HepG2 (cell line): ENCODE data around the gene SLC22A23. TPM values are rescaled to one million over a fixed set of nuclear protein-coding genes. Genes with fewer than 3 reads are reported as not detected.
A peak's percentile ranks its signal among the peaks of the same experiment; 100 is the strongest.

Source experiments
- CBX1 ChIP-seq: IDR thresholded peaks from one replicate; pipeline ENCODE4 v1.6.1; 2016; ENCODE audit warnings: antibody characterized with exemption, low read depth
- E2F1 ChIP-seq: sonication (generic); formaldehyde crosslinking; IDR thresholded peaks from 2 replicates; pipeline ENCODE4 v1.5.0; 2020; ENCODE audit warnings: missing genetic modification reagents
- FOXK1 ChIP-seq: sonication (generic); formaldehyde crosslinking; IDR thresholded peaks from 2 replicates; pipeline ENCODE4 v1.4.0; 2020; ENCODE audit warnings: low read depth, missing genetic modification reagents, borderline replicate concordance
- HOXD1 ChIP-seq: sonication (generic); formaldehyde crosslinking; IDR thresholded peaks from 2 replicates; pipeline ENCODE4 v1.5.0; 2020; ENCODE audit warnings: missing genetic modification reagents
- IKZF5 ChIP-seq: IDR thresholded peaks from 2 replicates; pipeline ENCODE4 v1.6.1; 2018; ENCODE audit warnings: missing genetic modification reagents, mild to moderate bottlenecking, missing compliant biosample characterization
- MAX ChIP-seq: IDR thresholded peaks from 2 replicates; pipeline ENCODE4 v1.6.1; 2012; ENCODE audit warnings: inconsistent platforms
- NFE2L1 ChIP-seq: sonication (generic); formaldehyde crosslinking; IDR thresholded peaks from 2 replicates; pipeline ENCODE4 v1.4.0; 2020; ENCODE audit warnings: missing genetic modification reagents, mild to moderate bottlenecking, borderline replicate concordance
- SIX4 ChIP-seq: sonication (generic); formaldehyde crosslinking; IDR thresholded peaks from 2 replicates; pipeline ENCODE4 v1.4.0; 2020; ENCODE audit warnings: missing genetic modification reagents
- SRSF1 ChIP-seq: fragments of 200-400 bp; formaldehyde crosslinking; optimal IDR thresholded peaks from 2 replicates; pipeline ENCODE3; 2017; ENCODE audit warnings: mild to moderate bottlenecking, low read depth, low read length, moderate library complexity
- SUZ12 ChIP-seq: fragments of 150-350 bp; IDR thresholded peaks from 2 replicates; pipeline ENCODE4 v1.6.1; 2014; ENCODE audit warnings: low read depth, low read length
- TBX3 ChIP-seq: fragments of 450-650 bp; IDR thresholded peaks from 2 replicates; pipeline ENCODE4 v1.6.1; 2017; ENCODE audit warnings: antibody characterized with exemption, mild to moderate bottlenecking, inconsistent platforms, borderline replicate concordance
- TEAD3 ChIP-seq: optimal IDR thresholded peaks from 2 replicates; pipeline ENCODE3; 2016; ENCODE audit warnings: borderline replicate concordance
- ZBTB49 ChIP-seq: sonication (generic); formaldehyde crosslinking; IDR thresholded peaks from 2 replicates; pipeline ENCODE4 v1.4.0; 2020; ENCODE audit warnings: missing genetic modification reagents, borderline replicate concordance
- ZNF280D ChIP-seq: sonication (generic); formaldehyde crosslinking; IDR thresholded peaks from 2 replicates; pipeline ENCODE4 v1.5.1; 2020; ENCODE audit warnings: mild to moderate bottlenecking, missing genetic modification reagents
- ZNF446 ChIP-seq: sonication (generic); formaldehyde crosslinking; IDR thresholded peaks from 2 replicates; pipeline ENCODE4 v1.5.0; 2020; ENCODE audit warnings: mild to moderate bottlenecking, missing genetic modification reagents
- ZNF672 ChIP-seq: sonication (generic); formaldehyde crosslinking; IDR thresholded peaks from 2 replicates; pipeline ENCODE4 v1.8.1; 2022; ENCODE audit warnings: missing genetic modification reagents
- ZNF704 ChIP-seq: sonication (generic); formaldehyde crosslinking; IDR thresholded peaks from 2 replicates; pipeline ENCODE4 v1.8.1; 2023; ENCODE audit warnings: mild to moderate bottlenecking, inconsistent platforms, moderate library complexity, missing genetic modification reagents, borderline replicate concordance
- ZNF792 ChIP-seq: IDR thresholded peaks from 2 replicates; pipeline ENCODE4 v1.6.1; 2016
- ZNF816 ChIP-seq: sonication (generic); formaldehyde crosslinking; IDR thresholded peaks from 2 replicates; pipeline ENCODE4 v1.8.0; 2022; ENCODE audit warnings: missing genetic modification reagents, mild to moderate bottlenecking, borderline replicate concordance
- polyA plus RNA-seq, 8 experiments: library from polyadenylated mRNA; depleted of rRNA in 3 of 8; stranded (reverse) in 7 of 8; unstranded in 1 of 8; fragments of >200 nt; fragmentation: Illumina TruSeq in 4 of 8; extraction: Trizol in 4 of 8; gene quantifications; 2 replicates each; pipeline versions ENCODE4 v1.2.1 to v1.2.3, GENCODE V29; 2011 to 2016; ENCODE audit warnings: low read depth in 4 of 8, missing spikeins in 1 of 8, mixed read lengths in 1 of 8; ENCODE audit not compliant: insufficient read depth in 1 of 8
- total RNA-seq, 5 experiments: library from RNA; depleted of rRNA; stranded (reverse); fragments of >200 nt; fragmentation: Illumina TruSeq; extraction: Trizol; gene quantifications; 2 replicates each; pipeline ENCODE4 v1.2.3, GENCODE V29; 2016; ENCODE audit warnings: low read depth in 1 of 5

Gene SLC22A23
- total and polyA plus RNA-seq, 2 of the 13 experiments (the other 11 are each of a cell fraction or from before 2014, with no cell fraction given) = 11.8 to 17.5 TPM

GRCh38 chr6:3406891-3407809, 49.7 kb downstream of the SLC22A23 start (continued):
- TF ChIP-seq NFE2L1 (CRISPR knock-in tag) (no peak), ZBTB49 (no peak), MAX (no peak), ZNF704 (CRISPR knock-in tag) (no peak), FOXK1 (CRISPR knock-in tag) (no peak), ZNF792 (0 out of 2 replicates have a peak, but pooled peaks have one; percentile 19), TBX3 (no peak), SIX4 (CRISPR knock-in tag) (no peak), ZNF446 (CRISPR knock-in tag) (no peak), TEAD3 (CRISPR knock-in tag) (no peak), CBX1 (no peak), SRSF1 (no peak), ZNF280D (CRISPR knock-in tag) (no peak), SUZ12 (no peak), E2F1 (CRISPR knock-in tag) (no peak), IKZF5 (CRISPR knock-in tag) (no peak), ZNF672 (CRISPR knock-in tag) (no peak), HOXD1 (CRISPR knock-in tag) (no peak), ZNF816 (CRISPR knock-in tag) (0 out of 2 replicates have a peak, but pooled peaks have one; percentile 50)
